Measurements from ENCODE around the gene GRIA1. TPM values are rescaled to one million over a fixed set of nuclear protein-coding genes. Genes with fewer than 3 reads are reported as not detected.

Gene GRIA1
- total and polyA plus RNA-seq, 5 donors from 2014 or later = not detected

DNA sequence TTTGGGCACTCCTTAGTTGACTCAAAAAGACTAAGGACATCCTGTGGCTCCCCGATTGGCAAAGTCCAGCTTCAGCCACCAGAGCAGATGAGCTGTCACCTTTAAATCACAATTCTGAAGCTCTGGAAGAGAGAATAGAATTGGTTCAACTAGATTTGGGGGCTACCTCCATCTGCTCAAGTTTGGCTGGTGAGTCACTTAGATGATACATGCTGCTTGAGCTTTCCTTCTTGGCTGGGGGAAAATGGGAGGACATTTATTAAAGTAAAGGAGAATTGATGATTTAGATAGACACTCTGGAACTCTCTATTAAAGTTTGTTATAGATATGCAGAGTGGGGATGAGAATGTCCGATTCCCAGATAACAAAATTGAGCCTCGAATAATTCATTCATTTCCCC, 30.0 kb upstream of the GRIA1 start:
- no peaks in the 10 kb centered on the region for H3K4me1 ChIP-seq (ENCODE audit: control insufficient read depth, insufficient read depth, low read length, poor library complexity, severe bottlenecking)
- H3K27ac Mint-ChIP-seq = no peak overlapping the region
- H3K9me3 Mint-ChIP-seq = peaks cover 0 to 5% (median 0%) of the 10 kb centered on the region in 7 donors

GRCh38 chr5:153461341-153461740, 29.1 kb upstream of the GRIA1 start:
- Histone ChIP-seq H3K4me3 (ENCODE audit: low read depth, low read length) (no peak overlapping the region), H3K4me1 (ENCODE audit: control insufficient read depth, insufficient read depth, low read length, poor library complexity, severe bottlenecking) (no peaks in the 10 kb centered on the region), H3K9me3 (ENCODE audit: control insufficient read depth in 2 of 2, low read length in 2 of 2) (no peaks in the 10 kb centered on the region), H3K27ac (ENCODE audit: insufficient read depth, low read length, poor library complexity, severe bottlenecking) (no peak overlapping the region), H3K36me3 (ENCODE audit: control insufficient read depth, insufficient read depth, low read length) (no peaks in the 10 kb centered on the region), H3K27me3 (ENCODE audit: control insufficient read depth, insufficient read depth, low read length) (no peaks in the 10 kb centered on the region)
- Mint-ChIP-seq H3K4me1 (no peaks in the 10 kb centered on the region), H3K27ac (no peak overlapping the region), H3K9me3 (peaks cover 0 to 5% (median 0%) of the 10 kb centered on the region in 7 donors), H3K4me3 (no peak overlapping the region), H3K27me3 (no peaks in the 10 kb centered on the region), H3K36me3 (no peaks in the 10 kb centered on the region)
- ATAC-seq (ENCODE audit: low read depth in 2 of 2) (no peak), DNase-seq (no peak)

More for the DNA sequence above, 30.0 kb upstream of the GRIA1 start:
- H3K4me1 Mint-ChIP-seq = no peaks in the 10 kb centered on the region
- ATAC-seq (ENCODE audit: low read depth in 2 of 2) (no peak), DNase-seq (no peak)
- H3K36me3 Mint-ChIP-seq = no peaks in the 10 kb centered on the region
- H3K27me3 ChIP-seq (ENCODE audit: control insufficient read depth, insufficient read depth, low read length) = no peaks in the 10 kb centered on the region
- no peak overlapping the region for H3K4me3 ChIP-seq (ENCODE audit: low read depth, low read length)
- H3K4me3 Mint-ChIP-seq = no peak overlapping the region
- no peaks in the 10 kb centered on the region for H3K27me3 Mint-ChIP-seq
- no peaks in the 10 kb centered on the region for H3K36me3 ChIP-seq (ENCODE audit: control insufficient read depth, insufficient read depth, low read length)
- no peak overlapping the region for H3K27ac ChIP-seq (ENCODE audit: insufficient read depth, low read length, poor library complexity, severe bottlenecking)
- no peaks in the 10 kb centered on the region for H3K9me3 ChIP-seq (ENCODE audit: control insufficient read depth in 2 of 2, low read length in 2 of 2)

- Histone ChIP-seq H3K27me3 (ENCODE audit: control insufficient read depth, insufficient read depth, low read length) (no peaks in the 10 kb centered on the region), H3K4me1 (ENCODE audit: control insufficient read depth, insufficient read depth, low read length, poor library complexity, severe bottlenecking) (no peaks in the 10 kb centered on the region), H3K9me3 (ENCODE audit: control insufficient read depth in 2 of 2, low read length in 2 of 2) (no peaks in the 10 kb centered on the region), H3K36me3 (ENCODE audit: control insufficient read depth, insufficient read depth, low read length) (no peaks in the 10 kb centered on the region), H3K27ac (ENCODE audit: insufficient read depth, low read length, poor library complexity, severe bottlenecking) (no peak overlapping the region), H3K4me3 (ENCODE audit: low read depth, low read length) (no peak overlapping the region)
- Mint-ChIP-seq H3K4me1 (no peaks in the 10 kb centered on the region), H3K27ac (no peak overlapping the region), H3K36me3 (no peaks in the 10 kb centered on the region), H3K4me3 (no peak overlapping the region), H3K9me3 (peaks cover 0 to 5% (median 0%) of the 10 kb centered on the region in 7 donors), H3K27me3 (no peaks in the 10 kb centered on the region)
- ATAC-seq (ENCODE audit: low read depth in 2 of 2) (no peak), DNase-seq (no peak)
Measured at GRCh38 chr5:153463806-153464205, 26.7 kb upstream of the GRIA1 start.

GRCh38 chr5:153467546-153467945, 22.9 kb upstream of the GRIA1 start:
- no peaks in the 10 kb centered on the region for H3K27me3 ChIP-seq (ENCODE audit: control insufficient read depth, insufficient read depth, low read length)
- Mint-ChIP-seq H3K9me3 (peaks cover 0 to 6% (median 0%) of the 10 kb centered on the region in 7 donors), H3K27ac (no peak overlapping the region), H3K27me3 (no peaks in the 10 kb centered on the region), H3K36me3 (no peaks in the 10 kb centered on the region), H3K4me3 (no peak overlapping the region), H3K4me1 (no peaks in the 10 kb centered on the region)
- no peak overlapping the region for H3K27ac ChIP-seq (ENCODE audit: insufficient read depth, low read length, poor library complexity, severe bottlenecking)
- H3K9me3 ChIP-seq (ENCODE audit: control insufficient read depth in 2 of 2, low read length in 2 of 2) = no peaks in the 10 kb centered on the region
- ATAC-seq (ENCODE audit: low read depth in 2 of 2) (no peak), DNase-seq (no peak)
- no peak overlapping the region for H3K4me3 ChIP-seq (ENCODE audit: low read depth, low read length)
- no peaks in the 10 kb centered on the region for H3K36me3 ChIP-seq (ENCODE audit: control insufficient read depth, insufficient read depth, low read length)
- H3K4me1 ChIP-seq (ENCODE audit: control insufficient read depth, insufficient read depth, low read length, poor library complexity, severe bottlenecking) = no peaks in the 10 kb centered on the region

DNA sequence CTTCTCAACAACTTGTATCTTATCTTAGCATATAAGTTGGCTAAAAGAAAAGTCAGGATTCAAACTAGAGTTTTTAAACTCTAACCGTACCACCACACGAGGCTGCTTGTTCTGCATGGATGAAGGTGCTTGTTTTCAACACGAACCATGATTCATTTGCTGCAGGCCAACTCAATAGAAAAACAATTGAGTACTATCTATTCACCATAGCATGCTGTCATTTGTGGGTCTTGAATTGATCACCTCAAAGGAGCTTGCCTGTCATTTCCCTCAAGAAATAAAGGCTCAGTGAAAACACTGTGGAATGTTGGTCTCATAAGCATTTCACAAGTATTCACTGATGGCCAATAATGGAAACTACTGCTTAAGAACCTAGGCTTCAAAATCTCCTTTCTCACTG, 21.0 kb upstream of the GRIA1 start:
- Histone ChIP-seq H3K27ac (ENCODE audit: insufficient read depth, low read length, poor library complexity, severe bottlenecking) (no peak overlapping the region), H3K27me3 (ENCODE audit: control insufficient read depth, insufficient read depth, low read length) (no peaks in the 10 kb centered on the region), H3K4me3 (ENCODE audit: low read depth, low read length) (no peak overlapping the region), H3K4me1 (ENCODE audit: control insufficient read depth, insufficient read depth, low read length, poor library complexity, severe bottlenecking) (no peaks in the 10 kb centered on the region), H3K9me3 (ENCODE audit: control insufficient read depth in 2 of 2, low read length in 2 of 2) (no peaks in the 10 kb centered on the region), H3K36me3 (ENCODE audit: control insufficient read depth, insufficient read depth, low read length) (no peaks in the 10 kb centered on the region)
- ATAC-seq (ENCODE audit: low read depth in 2 of 2) = no peak
- Mint-ChIP-seq H3K4me3 (no peak overlapping the region), H3K9me3 (peaks cover 0 to 7% (median 1%) of the 10 kb centered on the region in 7 donors), H3K36me3 (no peaks in the 10 kb centered on the region), H3K4me1 (no peaks in the 10 kb centered on the region), H3K27me3 (no peaks in the 10 kb centered on the region), H3K27ac (no peak overlapping the region)
- DNase-seq = no peak

- ATAC-seq (ENCODE audit: low read depth in 2 of 2) = no peak
- Histone ChIP-seq H3K9me3 (ENCODE audit: control insufficient read depth in 2 of 2, low read length in 2 of 2) (no peaks in the 10 kb centered on the region), H3K36me3 (ENCODE audit: control insufficient read depth, insufficient read depth, low read length) (no peaks in the 10 kb centered on the region), H3K27me3 (ENCODE audit: control insufficient read depth, insufficient read depth, low read length) (no peaks in the 10 kb centered on the region), H3K27ac (ENCODE audit: insufficient read depth, low read length, poor library complexity, severe bottlenecking) (no peak overlapping the region), H3K4me1 (ENCODE audit: control insufficient read depth, insufficient read depth, low read length, poor library complexity, severe bottlenecking) (no peaks in the 10 kb centered on the region), H3K4me3 (ENCODE audit: low read depth, low read length) (no peak overlapping the region)
- Mint-ChIP-seq H3K27me3 (no peaks in the 10 kb centered on the region), H3K9me3 (peaks cover 0 to 9% (median 2%) of the 10 kb centered on the region in 7 donors), H3K4me1 (no peaks in the 10 kb centered on the region), H3K36me3 (no peaks in the 10 kb centered on the region), H3K27ac (peak overlapping the region in 1 of 3 donors; percentile 61), H3K4me3 (no peak overlapping the region)
- DNase-seq = no peak
Measured at GRCh38 chr5:153470736-153471135, 19.7 kb upstream of the GRIA1 start.

DNA sequence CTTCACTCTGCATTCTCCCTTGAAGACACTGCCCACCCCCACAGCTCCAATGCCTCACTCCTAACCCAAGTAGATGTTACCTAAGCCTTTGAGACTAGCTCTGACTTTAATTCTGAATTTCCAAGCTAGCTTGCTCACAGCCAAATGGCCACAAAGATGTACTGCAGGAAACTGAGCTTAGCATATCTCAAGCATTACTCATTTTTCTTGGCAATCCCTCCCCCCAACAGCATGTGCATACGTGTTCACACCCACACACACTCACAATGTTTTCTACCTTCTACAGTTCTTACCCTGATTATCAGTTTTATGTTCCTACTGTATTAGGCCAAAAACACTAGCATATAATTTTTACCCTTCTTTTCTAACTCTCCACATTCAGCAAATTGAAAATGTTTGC, 13.7 kb upstream of the GRIA1 start:
- Mint-ChIP-seq H3K27me3 (no peaks in the 10 kb centered on the region), H3K9me3 (peaks cover 0 to 16% (median 2%) of the 10 kb centered on the region in 7 donors), H3K4me1 (no peaks in the 10 kb centered on the region), H3K27ac (no peak overlapping the region), H3K36me3 (no peaks in the 10 kb centered on the region), H3K4me3 (no peak overlapping the region)
- Histone ChIP-seq H3K27me3 (ENCODE audit: control insufficient read depth, insufficient read depth, low read length) (no peaks in the 10 kb centered on the region), H3K4me3 (ENCODE audit: low read depth, low read length) (no peak overlapping the region), H3K9me3 (ENCODE audit: control insufficient read depth in 2 of 2, low read length in 2 of 2) (no peaks in the 10 kb centered on the region), H3K27ac (ENCODE audit: insufficient read depth, low read length, poor library complexity, severe bottlenecking) (no peak overlapping the region), H3K36me3 (ENCODE audit: control insufficient read depth, insufficient read depth, low read length) (no peaks in the 10 kb centered on the region), H3K4me1 (ENCODE audit: control insufficient read depth, insufficient read depth, low read length, poor library complexity, severe bottlenecking) (no peaks in the 10 kb centered on the region)
- ATAC-seq (ENCODE audit: low read depth in 2 of 2) = no peak
- DNase-seq = no peak

GRCh38 chr5:153480401-153480800, 10.1 kb upstream of the GRIA1 start:
- no peaks in the 10 kb centered on the region for H3K36me3 Mint-ChIP-seq
- Histone ChIP-seq H3K9me3 (ENCODE audit: control insufficient read depth in 2 of 2, low read length in 2 of 2) (no peaks in the 10 kb centered on the region), H3K4me3 (ENCODE audit: low read depth, low read length) (no peak overlapping the region), H3K4me1 (ENCODE audit: control insufficient read depth, insufficient read depth, low read length, poor library complexity, severe bottlenecking) (no peaks in the 10 kb centered on the region), H3K27ac (ENCODE audit: insufficient read depth, low read length, poor library complexity, severe bottlenecking) (no peak overlapping the region), H3K36me3 (ENCODE audit: control insufficient read depth, insufficient read depth, low read length) (no peaks in the 10 kb centered on the region), H3K27me3 (ENCODE audit: control insufficient read depth, insufficient read depth, low read length) (no peaks in the 10 kb centered on the region)
- H3K4me3 Mint-ChIP-seq = no peak overlapping the region
- H3K4me1 Mint-ChIP-seq = no peaks in the 10 kb centered on the region
- peak overlapping the region in 1 of 3 donors; percentile 50 for H3K27ac Mint-ChIP-seq
- no peak for DNase-seq
- no peak for ATAC-seq (ENCODE audit: low read depth in 2 of 2)
- no peaks in the 10 kb centered on the region for H3K27me3 Mint-ChIP-seq
- peaks cover 1 to 13% (median 3%) of the 10 kb centered on the region in 7 donors for H3K9me3 Mint-ChIP-seq
